ENCODE results near the gene USP40. TPM values are rescaled to one million over a fixed set of nuclear protein-coding genes. Genes with fewer than 3 reads are reported as not detected.

The USP40 gene
- total RNA-seq, 4 donors from 2014 or later = 10.9 to 29.2 (median 12.4) TPM

DNA sequence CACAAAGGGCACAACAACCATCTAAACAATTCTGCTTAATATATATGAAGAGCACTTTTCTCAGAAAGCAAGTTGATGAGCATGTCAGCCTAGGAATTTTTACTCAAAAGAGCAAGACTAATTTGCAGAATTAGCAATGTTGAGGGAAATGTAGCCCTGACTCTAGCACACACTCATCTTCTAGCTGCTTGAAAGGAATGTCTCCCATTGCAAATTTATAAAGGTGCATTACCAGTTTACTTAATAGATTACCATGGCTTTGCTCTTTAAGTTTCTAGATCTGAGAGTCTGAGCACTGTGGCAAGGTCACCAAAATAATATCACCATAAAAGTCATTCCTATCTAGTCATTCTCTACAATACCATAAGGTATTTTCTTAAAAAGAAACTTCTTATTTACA lies 40.8 kb downstream of the USP40 start:
- intact Hi-C loops (cut with DNase I; ENCODE audit: low total_unique reads) (no loop called here), in situ Hi-C loops (cut with MboI; ENCODE audit: low sequenced_read_pairs in 4 of 4) (no loop called here)
- TF ChIP-seq, protein P1, sequence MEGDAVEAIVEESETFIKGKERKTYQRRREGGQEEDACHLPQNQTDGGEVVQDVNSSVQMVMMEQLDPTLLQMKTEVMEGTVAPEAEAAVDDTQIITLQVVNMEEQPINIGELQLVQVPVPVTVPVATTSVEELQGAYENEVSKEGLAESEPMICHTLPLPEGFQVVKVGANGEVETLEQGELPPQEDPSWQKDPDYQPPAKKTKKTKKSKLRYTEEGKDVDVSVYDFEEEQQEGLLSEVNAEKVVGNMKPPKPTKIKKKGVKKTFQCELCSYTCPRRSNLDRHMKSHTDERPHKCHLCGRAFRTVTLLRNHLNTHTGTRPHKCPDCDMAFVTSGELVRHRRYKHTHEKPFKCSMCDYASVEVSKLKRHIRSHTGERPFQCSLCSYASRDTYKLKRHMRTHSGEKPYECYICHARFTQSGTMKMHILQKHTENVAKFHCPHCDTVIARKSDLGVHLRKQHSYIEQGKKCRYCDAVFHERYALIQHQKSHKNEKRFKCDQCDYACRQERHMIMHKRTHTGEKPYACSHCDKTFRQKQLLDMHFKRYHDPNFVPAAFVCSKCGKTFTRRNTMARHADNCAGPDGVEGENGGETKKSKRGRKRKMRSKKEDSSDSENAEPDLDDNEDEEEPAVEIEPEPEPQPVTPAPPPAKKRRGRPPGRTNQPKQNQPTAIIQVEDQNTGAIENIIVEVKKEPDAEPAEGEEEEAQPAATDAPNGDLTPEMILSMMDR (IDR thresholded peaks at IDR 0.05 in 4 of 5, conservative IDR thresholded peaks at IDR 0.05 in 1 of 5) = no peak
- no peak for TF ChIP-seq POLR2A (IDR thresholded peaks at IDR 0.05)
- Histone ChIP-seq H3K9me3 (no peaks in the 10 kb centered on the region), H3K27ac (no peak overlapping the region), H3K4me3 (no peak overlapping the region), H3K27me3 (no peaks in the 10 kb centered on the region), H3K4me1 (no peaks in the 10 kb centered on the region), H3K36me3 (peaks cover 0 to 88% of the 10 kb centered on the region in 2 donors)
- no peak for ATAC-seq
- no peak for DNase-seq

DNA sequence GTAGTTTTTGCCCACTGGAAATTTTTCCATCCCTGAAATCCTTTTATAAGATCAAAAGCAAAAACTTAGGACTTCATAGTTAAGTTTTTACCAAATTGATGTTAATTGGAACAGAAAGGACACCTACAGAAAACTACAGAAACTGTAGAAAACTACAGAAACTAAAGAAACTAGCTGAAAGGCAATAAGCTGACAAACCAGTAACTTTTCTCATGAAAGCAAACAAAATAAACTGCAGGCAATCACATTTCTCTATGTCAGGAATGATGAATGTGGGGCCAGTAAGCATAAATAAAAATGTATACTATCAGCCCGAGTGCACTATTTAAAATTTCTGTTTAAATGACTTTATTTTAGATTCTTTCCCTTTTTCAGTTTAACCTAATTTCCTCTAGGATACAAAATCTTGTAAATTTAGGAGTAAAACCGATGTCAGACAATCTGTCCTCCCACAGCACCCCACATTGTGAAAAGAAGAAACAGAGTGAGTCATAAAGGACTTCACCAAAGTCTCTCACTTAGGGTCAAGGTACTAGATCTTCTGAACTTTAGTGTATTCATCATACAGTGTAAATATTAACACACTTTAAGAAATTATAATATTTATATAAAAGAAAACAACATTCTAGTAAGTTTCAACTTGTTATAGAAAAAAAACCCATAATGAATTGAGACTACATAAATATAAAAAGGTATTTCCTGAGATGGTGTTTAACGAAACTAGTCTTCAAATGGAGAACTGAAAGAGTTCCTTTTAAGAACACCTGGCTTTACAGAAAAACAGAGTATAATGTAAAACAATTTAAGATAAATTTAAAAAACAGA lies 46.6 kb downstream of the USP40 start:
- in situ Hi-C loops (cut with MboI; ENCODE audit: low sequenced_read_pairs in 4 of 4) (no loop called here), intact Hi-C loops (cut with DNase I; ENCODE audit: low total_unique reads) (no loop called here)
- TF ChIP-seq, protein P1 (IDR thresholded peaks at IDR 0.05 in 4 of 5, conservative IDR thresholded peaks at IDR 0.05 in 1 of 5) = no peak
- no peak for TF ChIP-seq POLR2A (IDR thresholded peaks at IDR 0.05)
- peaks cover 0 to 62% of the 10 kb centered on the region in 2 donors for H3K36me3 ChIP-seq
- DNase-seq (no peak), ATAC-seq (no peak)
- no peaks in the 10 kb centered on the region for H3K4me1 ChIP-seq
- no peaks in the 10 kb centered on the region for H3K9me3 ChIP-seq
- no peak overlapping the region for H3K4me3 ChIP-seq
- H3K27me3 ChIP-seq = no peaks in the 10 kb centered on the region
- H3K27ac ChIP-seq = no peak overlapping the region

DNA sequence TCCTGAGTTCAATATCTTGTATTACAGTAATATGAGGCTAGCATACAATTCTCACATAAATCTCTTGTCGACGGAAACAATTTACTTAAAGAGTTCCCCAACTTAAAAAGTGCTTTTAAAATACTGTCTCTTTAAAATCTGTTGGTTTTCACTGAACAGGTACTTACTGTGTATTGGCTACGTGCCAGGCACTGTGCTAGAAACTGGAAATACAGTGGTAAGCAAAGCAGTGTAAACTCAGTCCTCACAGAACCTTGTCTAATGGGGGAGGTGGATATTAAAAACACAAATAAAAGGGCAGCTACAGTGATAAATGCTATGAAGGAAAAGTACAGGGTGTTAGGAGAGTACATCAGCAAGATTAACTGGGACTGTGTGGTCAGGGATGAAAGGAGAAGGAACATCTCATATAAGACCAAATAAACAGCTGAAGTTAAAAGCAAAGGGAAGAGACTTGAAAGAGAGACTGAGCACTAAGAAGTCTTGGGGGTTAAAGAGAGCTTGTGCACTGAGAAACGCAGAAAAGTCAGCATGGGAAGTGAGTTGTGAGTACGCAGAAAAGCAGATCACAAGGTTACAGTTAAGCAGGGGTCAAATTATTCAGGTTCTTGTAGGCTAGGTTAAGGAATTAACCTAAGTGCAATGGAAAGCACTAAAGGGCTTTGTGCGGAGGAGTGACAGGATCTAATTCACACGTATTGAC lies 52.5 kb downstream of the USP40 start:
- intact Hi-C loops (cut with DNase I; ENCODE audit: low total_unique reads) (no loop called here), in situ Hi-C loops (cut with MboI; ENCODE audit: low sequenced_read_pairs in 4 of 4) (no loop called here)
- Histone ChIP-seq H3K9me3 (no peaks in the 10 kb centered on the region), H3K4me3 (no peak overlapping the region), H3K27ac (no peak overlapping the region), H3K4me1 (no peaks in the 10 kb centered on the region), H3K36me3 (peaks cover 0 to 10% of the 10 kb centered on the region in 2 donors), H3K27me3 (no peaks in the 10 kb centered on the region)
- ATAC-seq (no peak), DNase-seq (no peak)
- TF ChIP-seq POLR2A (IDR thresholded peaks at IDR 0.05) = no peak
- TF ChIP-seq, protein P1 (IDR thresholded peaks at IDR 0.05 in 4 of 5, conservative IDR thresholded peaks at IDR 0.05 in 1 of 5) = no peak

DNA sequence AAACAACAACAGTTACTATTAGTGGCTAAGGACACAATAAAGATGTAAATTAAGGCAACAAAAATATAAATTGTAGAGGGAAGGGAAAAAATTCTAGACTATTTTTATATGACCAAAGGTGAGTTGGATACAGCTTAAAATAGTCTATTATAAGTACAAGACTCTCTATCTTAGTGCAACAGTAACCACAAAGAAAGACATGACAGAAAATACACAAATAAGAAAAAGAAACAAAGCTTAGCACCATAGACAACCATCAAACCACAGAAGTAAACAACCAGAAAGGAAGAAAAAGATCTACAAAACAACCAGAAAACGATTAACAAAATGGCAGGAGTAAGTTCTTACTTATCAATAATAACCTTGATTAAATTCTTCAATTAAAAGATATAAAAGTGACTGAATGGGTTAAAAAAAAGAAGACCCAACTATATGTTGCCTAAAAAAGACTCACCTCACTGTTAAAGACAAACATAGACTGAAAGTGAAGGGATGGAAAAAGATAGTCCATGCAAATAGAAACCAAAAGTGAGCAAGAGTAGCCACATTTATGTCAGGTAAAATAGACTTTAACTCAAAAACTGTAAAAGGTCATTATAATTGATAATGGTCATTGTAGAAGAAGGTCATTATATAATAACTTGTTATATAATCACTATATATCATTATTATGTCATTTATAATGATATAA lies 62.5 kb downstream of the USP40 start:
- DNase-seq (no peak), ATAC-seq (no peak)
- in situ Hi-C loops (cut with MboI; ENCODE audit: low sequenced_read_pairs in 4 of 4) (no loop called here), intact Hi-C loops (cut with DNase I; ENCODE audit: low total_unique reads) (no loop called here)
- Histone ChIP-seq H3K4me3 (no peak overlapping the region), H3K9me3 (peaks cover 0 to 10% (median 0%) of the 10 kb centered on the region in 3 donors), H3K27me3 (no peaks in the 10 kb centered on the region), H3K36me3 (peaks cover 0 to 51% of the 10 kb centered on the region in 2 donors), H3K27ac (no peak overlapping the region), H3K4me1 (peaks cover 0 to 5% of the 10 kb centered on the region in 2 donors)
- TF ChIP-seq POLR2A (IDR thresholded peaks at IDR 0.05) = no peak
- TF ChIP-seq, protein P1 (IDR thresholded peaks at IDR 0.05 in 4 of 5, conservative IDR thresholded peaks at IDR 0.05 in 1 of 5) = no peak
